ENCODE results near the gene PER1. TPM values are rescaled to one million over a fixed set of nuclear protein-coding genes. Genes with fewer than 3 reads are reported as not detected.

PER1 gene
- total RNA-seq, 2 donors from 2014 or later, result 27.5 to 78.8 TPM

GRCh38 chr17:8147805-8148404 lies 4.3 kb downstream of the PER1 start:
- intact Hi-C loops (cut with DNase I), result no loop called here
- H3K36me3 ChIP-seq (replicated peaks in 1 of 2; ENCODE audit: insufficient read depth in 1 of 2, low read depth in 2 of 2), result peaks cover 65 to 68% of the 10 kb centered on the region in 2 donors
- H3K27ac ChIP-seq, result peak overlapping the region in 2 of 4 donors; percentile 22 to 39
- H3K27me3 ChIP-seq, result no peaks in the 10 kb centered on the region
- DNase-seq, result no peak
- no peaks in the 10 kb centered on the region for H3K9me3 ChIP-seq
- peaks cover 35% of the 10 kb centered on the region for H3K4me1 ChIP-seq
- no peak overlapping the region for H3K4me3 ChIP-seq
- ATAC-seq, result no peak
- WGBS, 2 donors, result 86 to 89% methylated on average over 11 to 13 of the region's 13 CpGs
- TF ChIP-seq CTCF (IDR thresholded peaks at IDR 0.05) (no peak), POLR2A (IDR thresholded peaks at IDR 0.05) (peak in 1 of 3 donors; percentile 1)

- peaks cover 29% of the 10 kb centered on the region for H3K4me1 ChIP-seq
- ATAC-seq (no peak), DNase-seq (peak in 2 of 4 donors; percentile 24)
- TF ChIP-seq POLR2A (IDR thresholded peaks at IDR 0.05) (no peak), CTCF (IDR thresholded peaks at IDR 0.05) (no peak)
- WGBS, 2 donors, result 88 to 91% methylated on average over 22 to 26 of the region's 26 CpGs
- H3K27ac ChIP-seq, result peak overlapping the region in 3 of 4 donors; percentile 16 to 39 (median 22)
- intact Hi-C loops (cut with DNase I), result no loop called here
- no peak overlapping the region for H3K4me3 ChIP-seq
- H3K27me3 ChIP-seq, result no peaks in the 10 kb centered on the region
- H3K9me3 ChIP-seq, result no peaks in the 10 kb centered on the region
- H3K36me3 ChIP-seq (replicated peaks in 1 of 2; ENCODE audit: insufficient read depth in 1 of 2, low read depth in 2 of 2), result peaks cover 72 to 74% of the 10 kb centered on the region in 2 donors
Observed at GRCh38 chr17:8147141-8147804, 4.9 kb downstream of the PER1 start.

- H3K27ac ChIP-seq, result peak overlapping the region in 3 of 4 donors; percentile 16 to 39 (median 22)
- H3K9me3 ChIP-seq, result no peaks in the 10 kb centered on the region
- no peak for DNase-seq
- TF ChIP-seq POLR2A (IDR thresholded peaks at IDR 0.05), result no peak
- TF ChIP-seq CTCF (IDR thresholded peaks at IDR 0.05), result no peak
- H3K36me3 ChIP-seq (replicated peaks in 1 of 2; ENCODE audit: insufficient read depth in 1 of 2, low read depth in 2 of 2), result peaks cover 75 to 78% of the 10 kb centered on the region in 2 donors
- H3K27me3 ChIP-seq, result no peaks in the 10 kb centered on the region
- H3K4me1 ChIP-seq, result peaks cover 24% of the 10 kb centered on the region
- no peak for ATAC-seq
- H3K4me3 ChIP-seq, result no peak overlapping the region
- WGBS, 2 donors, result 86 to 92% methylated on average over 13 of the region's 14 CpGs
- intact Hi-C loops (cut with DNase I), result no loop called here
Observed at GRCh38 chr17:8146381-8147140, 5.6 kb downstream of the PER1 start.

GRCh38 chr17:8145811-8146210 lies 6.4 kb downstream of the PER1 start:
- Histone ChIP-seq H3K27me3 (no peaks in the 10 kb centered on the region), H3K4me3 (no peak overlapping the region), H3K4me1 (peaks cover 17% of the 10 kb centered on the region), H3K36me3 (replicated peaks in 1 of 2; ENCODE audit: insufficient read depth in 1 of 2, low read depth in 2 of 2) (peaks cover 75 to 84% of the 10 kb centered on the region in 2 donors), H3K9me3 (no peaks in the 10 kb centered on the region), H3K27ac (peak overlapping the region in 1 of 4 donors; percentile 39)
- 88 to 93% methylated on average over 9 to 12 of the region's 12 CpGs for WGBS, 2 donors
- TF ChIP-seq POLR2A (IDR thresholded peaks at IDR 0.05) (no peak), CTCF (IDR thresholded peaks at IDR 0.05) (no peak)
- ATAC-seq (no peak), DNase-seq (no peak)
- intact Hi-C loops (cut with DNase I), result no loop called here

Data from body of pancreas (tissue), 4 donors.